ENCODE measurements around the gene CDIP1.

CDIP1 gene

GRCh38 chr16:4513086-4513860 lies 25.3 kb downstream of the CDIP1 start:
- no peak for DNase-seq

- no peak for DNase-seq
Observed at GRCh38 chr16:4512473-4512872, 26.1 kb downstream of the CDIP1 start.

DNA sequence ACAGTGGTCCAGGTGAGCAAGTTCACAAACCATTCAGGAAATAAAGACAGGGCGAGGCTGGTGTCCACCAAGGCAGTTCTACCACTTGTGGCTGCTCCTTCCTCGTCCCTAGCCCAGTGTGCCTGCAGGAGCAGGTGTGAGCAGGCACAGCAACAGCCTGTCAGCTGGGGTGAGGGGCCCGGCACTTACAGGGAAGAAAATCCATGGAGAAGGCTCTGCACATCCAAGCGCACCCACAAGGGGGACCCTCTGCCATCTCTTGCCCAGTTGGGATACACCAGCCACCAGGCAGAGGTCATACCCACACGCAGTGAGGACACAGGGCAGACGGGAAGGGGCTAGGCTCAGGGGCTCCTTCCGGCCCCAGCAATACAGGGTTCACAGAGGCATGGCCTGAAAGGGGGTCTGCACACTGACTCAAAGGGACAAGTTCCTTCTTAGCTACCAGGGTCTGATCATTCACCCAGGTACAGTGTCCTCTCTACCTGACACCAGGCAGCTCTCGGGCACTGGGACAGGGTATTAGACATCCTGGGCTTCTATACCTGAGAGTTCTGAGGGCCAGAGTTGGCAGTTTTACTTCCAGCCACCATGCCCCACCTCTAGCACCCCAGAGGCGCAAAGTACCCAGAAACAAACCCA lies 27.0 kb downstream of the CDIP1 start:
- DNase-seq = no peak

GRCh38 chr16:4510747-4511426 lies 27.7 kb downstream of the CDIP1 start:
- no peak for DNase-seq

DNA sequence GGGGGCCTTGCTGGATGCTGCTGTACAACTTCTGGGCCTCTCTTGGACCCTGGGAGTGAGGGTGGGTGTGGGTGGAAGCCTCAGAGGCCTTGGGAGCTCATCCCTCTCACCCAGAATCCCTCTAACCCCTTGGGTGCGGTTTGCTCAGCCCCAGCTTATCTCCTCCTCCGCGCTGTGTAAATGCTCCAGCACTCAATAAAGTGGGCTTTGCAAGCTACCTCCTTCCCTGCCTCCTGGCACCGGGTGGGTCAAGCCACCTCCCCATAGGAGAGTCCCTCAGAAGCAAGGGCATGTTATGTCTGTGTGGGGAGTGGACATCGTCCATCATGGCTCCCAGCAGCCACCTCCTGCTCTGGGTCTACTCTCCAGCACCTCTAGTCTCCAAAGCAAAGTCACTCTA lies 28.4 kb downstream of the CDIP1 start:
- no peak for DNase-seq

DNA sequence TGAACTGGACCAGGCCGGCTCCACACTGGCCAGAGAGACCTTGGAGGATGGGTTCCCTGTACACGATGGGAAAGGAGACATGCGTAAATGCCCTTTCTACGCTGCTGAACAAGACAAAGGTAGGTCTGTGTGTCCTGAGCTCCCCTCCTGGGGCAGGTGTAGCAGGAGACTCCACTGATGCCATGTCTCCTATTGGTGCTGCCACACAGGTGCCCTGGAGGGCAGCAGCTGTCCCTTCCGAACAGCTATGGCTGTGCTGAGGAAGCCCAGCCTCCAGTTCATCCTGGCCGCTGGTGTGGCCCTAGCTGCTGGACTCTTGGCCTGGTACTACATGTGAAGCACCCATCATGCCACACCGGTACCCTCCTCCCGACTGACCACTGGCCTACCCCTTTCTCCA lies 29.2 kb downstream of the CDIP1 start:
- no peak for DNase-seq

DNA sequence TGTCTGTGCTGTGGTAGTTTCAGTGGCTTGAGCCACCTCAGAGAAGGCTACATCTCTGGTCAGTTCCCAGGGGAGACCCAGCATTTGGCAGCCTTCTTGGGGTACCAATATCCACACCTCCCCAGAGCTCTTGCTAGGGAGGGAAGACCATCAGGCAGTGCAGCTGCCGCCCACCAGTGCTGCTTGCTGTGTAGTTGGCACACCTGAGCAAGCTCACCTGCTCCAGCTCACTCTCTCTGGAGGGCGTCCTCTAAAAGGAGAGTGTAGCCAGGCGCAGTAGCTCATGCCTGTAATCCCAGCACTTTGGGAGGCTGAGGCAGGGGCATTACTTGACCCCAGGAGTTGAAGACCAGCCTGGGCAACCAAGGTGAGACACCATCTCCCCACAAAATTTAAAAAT lies 29.8 kb downstream of the CDIP1 start:
- DNase-seq = no peak

DNA sequence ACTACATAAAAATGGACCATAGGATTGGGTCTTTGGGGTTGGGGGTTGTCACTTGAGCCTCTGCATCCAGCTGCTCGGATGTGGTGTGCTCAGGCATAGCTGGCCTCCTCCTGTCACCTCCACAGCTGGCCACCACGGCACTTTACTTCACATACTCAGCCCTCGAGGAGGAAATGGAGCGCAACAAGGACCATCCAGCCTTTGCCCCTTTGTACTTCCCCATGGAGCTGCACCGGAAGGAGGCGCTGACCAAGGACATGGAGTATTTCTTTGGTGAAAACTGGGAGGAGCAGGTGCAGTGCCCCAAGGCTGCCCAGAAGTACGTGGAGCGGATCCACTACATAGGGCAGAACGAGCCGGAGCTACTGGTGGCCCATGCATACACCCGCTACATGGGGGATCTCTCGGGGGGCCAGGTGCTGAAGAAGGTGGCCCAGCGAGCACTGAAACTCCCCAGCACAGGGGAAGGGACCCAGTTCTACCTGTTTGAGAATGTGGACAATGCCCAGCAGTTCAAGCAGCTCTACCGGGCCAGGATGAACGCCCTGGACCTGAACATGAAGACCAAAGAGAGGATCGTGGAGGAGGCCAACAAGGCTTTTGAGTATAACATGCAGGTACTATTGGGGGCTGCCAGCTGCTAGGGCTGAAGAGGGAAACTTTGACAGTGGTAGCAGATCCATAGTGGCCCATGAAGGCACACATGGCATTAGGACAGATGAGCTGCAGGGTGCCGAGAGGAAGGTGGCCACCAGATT lies 30.8 kb downstream of the CDIP1 start:
- no peak for DNase-seq

DNA sequence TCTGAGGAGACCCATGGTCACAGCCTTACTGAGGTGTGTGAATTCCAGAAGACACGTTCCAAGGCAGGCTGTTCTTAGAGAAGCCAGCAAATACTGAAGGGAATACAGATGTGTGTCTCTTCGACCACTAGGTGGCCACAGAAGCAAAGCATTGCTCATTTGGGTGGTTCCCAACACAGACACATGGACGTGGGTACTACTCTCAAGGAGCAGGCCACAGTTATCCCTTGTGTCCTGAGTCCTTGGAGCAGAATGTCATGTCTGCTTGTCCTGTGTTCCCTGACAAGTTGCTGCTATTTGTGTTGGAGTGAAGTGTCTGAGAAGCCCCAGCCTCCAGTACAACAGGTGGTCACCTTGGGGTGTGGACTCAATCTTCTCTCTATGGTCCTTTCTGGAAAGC lies 32.1 kb downstream of the CDIP1 start:
- peak; percentile 70 for DNase-seq

GRCh38 chr16:4505356-4506147 lies 33.0 kb downstream of the CDIP1 start:
- DNase-seq = peak; percentile 82

GRCh38 chr16:4501071-4501478 lies 37.5 kb downstream of the CDIP1 start:
- DNase-seq = no peak

- peak; percentile 26 for DNase-seq
Observed at GRCh38 chr16:4500272-4500671, 38.3 kb downstream of the CDIP1 start.

DNA sequence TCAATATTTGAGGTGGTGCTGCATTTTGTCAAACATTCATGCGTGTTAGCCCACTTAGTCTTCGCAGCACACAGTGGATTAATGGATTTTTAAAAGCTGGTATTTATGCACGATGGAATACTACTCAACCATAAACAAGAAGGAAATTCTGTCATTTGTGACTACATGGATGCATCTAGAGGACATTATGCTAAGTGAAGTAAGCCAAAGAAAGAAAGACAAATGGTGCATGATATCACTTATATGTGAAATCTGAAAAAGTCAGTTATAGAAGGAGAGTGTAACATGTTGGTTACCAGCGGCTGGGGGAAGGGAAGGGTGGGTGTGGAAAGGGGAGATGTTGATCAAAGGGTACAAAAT lies 39.4 kb downstream of the CDIP1 start:
- no peak for DNase-seq

- no peak for DNase-seq
Observed at GRCh38 chr16:4498546-4499195, 39.9 kb downstream of the CDIP1 start.

DNA sequence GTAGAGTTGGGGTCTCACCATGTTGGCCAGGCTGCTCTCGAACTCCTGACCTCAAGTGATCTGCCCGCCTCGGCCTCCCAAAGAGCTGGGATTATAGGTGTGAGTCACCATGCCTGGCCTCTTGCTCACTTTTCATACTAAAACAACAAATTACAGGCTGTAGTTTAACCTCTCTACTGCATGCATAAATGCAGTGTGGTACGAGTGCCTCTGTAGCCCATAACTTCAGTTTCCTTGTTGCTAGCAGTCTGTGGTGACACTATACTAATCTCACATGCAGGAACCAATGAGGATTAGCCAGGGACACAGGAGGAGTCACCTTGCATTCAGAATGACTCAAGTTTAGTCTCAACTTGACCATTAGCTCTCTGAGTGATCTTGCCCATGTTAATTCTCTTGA lies 42.3 kb downstream of the CDIP1 start:
- DNase-seq = peak; percentile 24

- no peak for DNase-seq
Observed at GRCh38 chr16:4495766-4496165, 42.8 kb downstream of the CDIP1 start.

DNA sequence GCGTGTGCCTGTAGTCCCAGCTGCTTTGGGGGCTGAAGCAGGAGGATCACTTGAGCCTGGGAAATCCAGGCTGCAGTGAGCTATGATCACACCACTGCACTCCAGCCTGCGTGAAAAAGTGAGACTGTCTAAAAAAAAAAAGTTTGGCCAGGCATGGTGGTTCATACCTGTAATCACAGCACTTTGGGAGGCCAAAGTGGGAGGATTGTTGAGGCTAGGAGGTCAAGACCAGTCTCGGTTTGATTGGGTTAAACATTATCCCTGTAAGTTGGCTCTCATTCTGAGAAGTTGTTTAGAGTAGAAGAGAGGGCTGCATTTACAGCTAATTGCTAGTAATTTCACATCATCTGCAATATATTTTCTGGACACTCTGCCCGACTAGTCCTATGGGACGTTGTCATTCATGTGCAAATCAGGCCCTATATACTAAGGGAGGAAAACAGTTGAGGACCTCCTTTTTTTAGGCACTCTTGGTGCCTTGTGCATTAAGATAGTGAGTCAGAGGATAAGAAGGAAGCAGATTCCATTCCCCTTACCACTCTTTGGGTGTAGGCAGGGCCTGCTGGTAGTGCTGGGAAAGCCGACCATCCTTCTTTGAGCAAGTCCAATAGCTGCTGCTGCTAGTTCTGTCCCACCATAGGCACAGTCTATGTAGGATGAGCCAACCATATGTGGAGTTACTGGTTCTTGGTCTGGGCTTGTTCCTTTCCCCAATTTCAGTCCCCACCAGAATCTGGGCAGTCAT lies 43.7 kb downstream of the CDIP1 start:
- no peak for DNase-seq

DNA sequence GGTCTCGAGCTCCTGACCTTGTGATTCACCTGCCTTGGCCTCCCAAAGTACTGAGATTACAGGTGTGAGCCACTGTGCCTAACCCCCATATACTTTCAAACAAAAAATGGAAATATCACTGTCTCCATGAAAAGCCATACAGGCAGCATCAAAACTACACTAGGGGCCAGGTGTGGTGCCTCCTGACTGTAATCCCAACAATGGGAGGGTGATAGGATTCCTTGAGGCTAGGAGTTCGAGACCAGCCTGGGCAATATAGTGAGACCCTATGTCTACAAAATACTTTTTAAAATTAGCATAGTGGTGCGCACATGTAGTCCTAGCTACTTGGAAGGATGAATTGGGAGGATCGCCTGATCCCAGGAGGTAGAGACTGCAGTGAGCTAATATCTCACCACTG lies 46.7 kb downstream of the CDIP1 start:
- no peak for DNase-seq

DNA sequence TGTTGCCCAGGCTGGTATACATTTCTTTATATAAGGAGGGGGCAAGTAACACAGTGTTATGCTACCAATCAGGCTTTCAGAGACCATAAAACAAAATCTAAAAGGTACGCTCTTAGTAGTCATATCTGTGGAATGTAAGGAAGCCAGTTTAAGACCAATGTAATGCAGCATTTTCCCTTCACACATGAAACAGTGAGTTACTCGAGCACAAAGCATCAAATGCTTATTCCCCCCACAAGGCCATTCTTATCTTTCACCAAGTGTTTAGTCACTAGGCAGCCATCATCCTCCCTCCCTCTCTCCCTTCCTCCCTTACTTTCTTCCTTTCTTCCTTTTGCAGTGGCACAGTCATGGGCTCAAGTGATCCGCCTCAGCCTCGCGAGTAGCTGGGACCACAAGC lies 49.5 kb downstream of the CDIP1 start:
- DNase-seq = no peak

- DNase-seq = peak; percentile 20
Observed at GRCh38 chr16:4488499-4488967, 50.0 kb downstream of the CDIP1 start.

DNA sequence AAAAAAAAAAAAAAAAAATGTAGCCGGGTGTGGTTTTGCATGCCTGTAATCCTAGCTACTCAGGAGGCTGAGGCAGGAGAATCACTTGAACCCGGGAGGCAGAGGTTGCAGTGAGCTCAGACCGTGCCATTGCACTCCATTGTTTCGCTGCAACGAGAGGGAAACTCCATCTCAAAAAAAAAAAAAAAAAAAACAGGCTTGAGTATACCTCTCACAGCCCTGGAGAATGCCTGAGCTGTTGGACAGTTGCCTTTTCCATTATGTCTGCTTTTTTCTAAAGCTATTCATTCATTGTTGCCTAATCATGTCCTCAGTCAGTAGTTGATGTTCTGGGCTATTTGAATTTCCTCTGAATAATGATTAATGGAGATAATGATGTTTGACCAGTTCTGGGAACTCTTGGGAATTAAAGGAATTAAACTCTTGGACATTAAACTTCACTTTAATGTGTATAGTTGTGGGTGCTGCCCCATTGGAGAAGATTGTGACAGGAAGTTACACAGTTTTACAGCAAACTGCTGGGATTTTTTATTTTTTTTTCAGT lies 50.5 kb downstream of the CDIP1 start:
- DNase-seq = no peak

All from activated CD4-positive, alpha-beta T cell treated with anti-CD3 and anti-CD28 coated beads, Interleukin-2, amount 50 U/mL, for 16 hours (primary cell).